ENCODE measurements around the gene DYRK1B. TPM values are rescaled to one million over a fixed set of nuclear protein-coding genes. Genes with fewer than 3 reads are reported as not detected.

Gene DYRK1B
- total and polyA plus RNA-seq, 2 experiments from 2014 or later, result 6.5 to 8.6 TPM

GRCh38 chr19:39850892-39851291 lies 16.9 kb upstream of the DYRK1B start:
- H3K4me1 Mint-ChIP-seq, result peaks cover 11% of the 10 kb centered on the region
- H3K27ac Mint-ChIP-seq, result no peak overlapping the region
- no peaks in the 10 kb centered on the region for H3K9me3 Mint-ChIP-seq
- no peak for TF ChIP-seq CREB1 (CRISPR knock-in tag; IDR thresholded peaks at IDR 0.05; ENCODE audit: low read depth)
- TF ChIP-seq ZNF114 (CRISPR knock-in tag; IDR thresholded peaks at IDR 0.05), result no peak
- no peak for TF ChIP-seq EZH2phosphoT487 (IDR thresholded peaks at IDR 0.05; ENCODE audit: unreplicated experiment)
- TF ChIP-seq REST (IDR thresholded peaks at IDR 0.05; ENCODE audit: unreplicated experiment), result no peak
- TF ChIP-seq NANOG (IDR thresholded peaks at IDR 0.05; ENCODE audit: borderline replicate concordance), result no peak
- no peak for TF ChIP-seq EZH2 (IDR thresholded peaks at IDR 0.05; ENCODE audit: low read depth, unreplicated experiment)
- TF ChIP-seq STAT1 (IDR thresholded peaks at IDR 0.05; ENCODE audit: unreplicated experiment), result no peak
- TF ChIP-seq, protein P1, sequence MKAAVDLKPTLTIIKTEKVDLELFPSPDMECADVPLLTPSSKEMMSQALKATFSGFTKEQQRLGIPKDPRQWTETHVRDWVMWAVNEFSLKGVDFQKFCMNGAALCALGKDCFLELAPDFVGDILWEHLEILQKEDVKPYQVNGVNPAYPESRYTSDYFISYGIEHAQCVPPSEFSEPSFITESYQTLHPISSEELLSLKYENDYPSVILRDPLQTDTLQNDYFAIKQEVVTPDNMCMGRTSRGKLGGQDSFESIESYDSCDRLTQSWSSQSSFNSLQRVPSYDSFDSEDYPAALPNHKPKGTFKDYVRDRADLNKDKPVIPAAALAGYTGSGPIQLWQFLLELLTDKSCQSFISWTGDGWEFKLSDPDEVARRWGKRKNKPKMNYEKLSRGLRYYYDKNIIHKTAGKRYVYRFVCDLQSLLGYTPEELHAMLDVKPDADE (IDR thresholded peaks at IDR 0.05), result no peak
- no peak for TF ChIP-seq POLR2AphosphoS5 (IDR thresholded peaks at IDR 0.05; ENCODE audit: low read depth)
- TF ChIP-seq ZNF331 (CRISPR knock-in tag; IDR thresholded peaks at IDR 0.05; ENCODE audit: low read depth), result no peak
- TF ChIP-seq, protein P2, sequence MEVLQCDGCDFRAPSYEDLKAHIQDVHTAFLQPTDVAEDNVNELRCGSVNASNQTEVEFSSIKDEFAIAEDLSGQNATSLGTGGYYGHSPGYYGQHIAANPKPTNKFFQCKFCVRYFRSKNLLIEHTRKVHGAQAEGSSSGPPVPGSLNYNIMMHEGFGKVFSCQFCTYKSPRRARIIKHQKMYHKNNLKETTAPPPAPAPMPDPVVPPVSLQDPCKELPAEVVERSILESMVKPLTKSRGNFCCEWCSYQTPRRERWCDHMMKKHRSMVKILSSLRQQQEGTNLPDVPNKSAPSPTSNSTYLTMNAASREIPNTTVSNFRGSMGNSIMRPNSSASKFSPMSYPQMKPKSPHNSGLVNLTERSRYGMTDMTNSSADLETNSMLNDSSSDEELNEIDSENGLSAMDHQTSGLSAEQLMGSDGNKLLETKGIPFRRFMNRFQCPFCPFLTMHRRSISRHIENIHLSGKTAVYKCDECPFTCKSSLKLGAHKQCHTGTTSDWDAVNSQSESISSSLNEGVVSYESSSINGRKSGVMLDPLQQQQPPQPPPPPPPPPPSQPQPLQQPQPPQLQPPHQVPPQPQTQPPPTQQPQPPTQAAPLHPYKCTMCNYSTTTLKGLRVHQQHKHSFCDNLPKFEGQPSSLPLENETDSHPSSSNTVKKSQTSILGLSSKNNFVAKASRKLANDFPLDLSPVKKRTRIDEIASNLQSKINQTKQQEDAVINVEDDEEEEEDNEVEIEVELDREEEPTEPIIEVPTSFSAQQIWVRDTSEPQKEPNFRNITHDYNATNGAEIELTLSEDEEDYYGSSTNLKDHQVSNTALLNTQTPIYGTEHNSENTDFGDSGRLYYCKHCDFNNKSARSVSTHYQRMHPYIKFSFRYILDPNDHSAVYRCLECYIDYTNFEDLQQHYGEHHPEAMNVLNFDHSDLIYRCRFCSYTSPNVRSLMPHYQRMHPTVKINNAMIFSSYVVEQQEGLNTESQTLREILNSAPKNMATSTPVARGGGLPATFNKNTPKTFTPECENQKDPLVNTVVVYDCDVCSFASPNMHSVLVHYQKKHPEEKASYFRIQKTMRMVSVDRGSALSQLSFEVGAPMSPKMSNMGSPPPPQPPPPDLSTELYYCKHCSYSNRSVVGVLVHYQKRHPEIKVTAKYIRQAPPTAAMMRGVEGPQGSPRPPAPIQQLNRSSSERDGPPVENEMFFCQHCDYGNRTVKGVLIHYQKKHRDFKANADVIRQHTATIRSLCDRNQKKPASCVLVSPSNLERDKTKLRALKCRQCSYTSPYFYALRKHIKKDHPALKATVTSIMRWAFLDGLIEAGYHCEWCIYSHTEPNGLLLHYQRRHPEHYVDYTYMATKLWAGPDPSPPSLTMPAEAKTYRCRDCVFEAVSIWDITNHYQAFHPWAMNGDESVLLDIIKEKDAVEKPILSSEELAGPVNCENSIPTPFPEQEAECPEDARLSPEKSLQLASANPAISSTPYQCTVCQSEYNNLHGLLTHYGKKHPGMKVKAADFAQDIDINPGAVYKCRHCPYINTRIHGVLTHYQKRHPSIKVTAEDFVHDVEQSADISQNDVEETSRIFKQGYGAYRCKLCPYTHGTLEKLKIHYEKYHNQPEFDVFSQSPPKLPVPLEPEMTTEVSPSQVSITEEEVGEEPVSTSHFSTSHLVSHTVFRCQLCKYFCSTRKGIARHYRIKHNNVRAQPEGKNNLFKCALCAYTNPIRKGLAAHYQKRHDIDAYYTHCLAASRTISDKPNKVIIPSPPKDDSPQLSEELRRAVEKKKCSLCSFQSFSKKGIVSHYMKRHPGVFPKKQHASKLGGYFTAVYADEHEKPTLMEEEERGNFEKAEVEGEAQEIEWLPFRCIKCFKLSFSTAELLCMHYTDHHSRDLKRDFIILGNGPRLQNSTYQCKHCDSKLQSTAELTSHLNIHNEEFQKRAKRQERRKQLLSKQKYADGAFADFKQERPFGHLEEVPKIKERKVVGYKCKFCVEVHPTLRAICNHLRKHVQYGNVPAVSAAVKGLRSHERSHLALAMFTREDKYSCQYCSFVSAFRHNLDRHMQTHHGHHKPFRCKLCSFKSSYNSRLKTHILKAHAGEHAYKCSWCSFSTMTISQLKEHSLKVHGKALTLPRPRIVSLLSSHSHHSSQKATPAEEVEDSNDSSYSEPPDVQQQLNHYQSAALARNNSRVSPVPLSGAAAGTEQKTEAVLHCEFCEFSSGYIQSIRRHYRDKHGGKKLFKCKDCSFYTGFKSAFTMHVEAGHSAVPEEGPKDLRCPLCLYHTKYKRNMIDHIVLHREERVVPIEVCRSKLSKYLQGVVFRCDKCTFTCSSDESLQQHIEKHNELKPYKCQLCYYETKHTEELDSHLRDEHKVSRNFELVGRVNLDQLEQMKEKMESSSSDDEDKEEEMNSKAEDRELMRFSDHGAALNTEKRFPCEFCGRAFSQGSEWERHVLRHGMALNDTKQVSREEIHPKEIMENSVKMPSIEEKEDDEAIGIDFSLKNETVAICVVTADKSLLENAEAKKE (CRISPR knock-in tag; IDR thresholded peaks at IDR 0.05), result no peak
- no peak for TF ChIP-seq JUNB (IDR thresholded peaks at IDR 0.05; ENCODE audit: unreplicated experiment)
- no peak for TF ChIP-seq CTCF (conservative IDR thresholded peaks at IDR 0.05; ENCODE audit: low read depth in 2 of 2)
- Histone ChIP-seq H3K27me3 (ENCODE audit: insufficient read depth) (no peaks in the 10 kb centered on the region), H3K4me3 (no peak overlapping the region), H3K79me2 (replicated peaks; ENCODE audit: insufficient read depth) (peaks cover 2% of the 10 kb centered on the region), H3K4me2 (no peak overlapping the region), H3K9me2 (ENCODE audit: insufficient read depth) (no peaks in the 10 kb centered on the region), H3F3A (replicated peaks; ENCODE audit: low read depth) (0 out of 2 replicates have a peak, but pooled peaks cover 3% of the 10 kb centered on the region), H3K27ac (ENCODE audit: low read depth) (no peak overlapping the region), H2AFZ (no peak overlapping the region), H3K4me1 (ENCODE audit: insufficient read depth) (peaks cover 12% of the 10 kb centered on the region), H4K20me1 (replicated peaks; ENCODE audit: insufficient read depth) (no peaks in the 10 kb centered on the region), H3K36me3 (ENCODE audit: insufficient read depth) (no peaks in the 10 kb centered on the region)
- peaks cover 6% of the 10 kb centered on the region for H3K27me3 Mint-ChIP-seq (ENCODE audit: insufficient read depth, low read depth, poor library complexity)
- DNase-seq (ENCODE audit: low spot score) (no peak), ATAC-seq (no peak)
- H3K4me3 Mint-ChIP-seq, result no peak overlapping the region
- no peaks in the 10 kb centered on the region for H3K36me3 Mint-ChIP-seq (ENCODE audit: low read depth)

All from GM23338 (cell line).